Right ventricle myocardium inferior (tissue), 1 donor: ENCODE results near the gene ZNF878. TPM values are rescaled to one million over a fixed set of nuclear protein-coding genes. Genes with fewer than 3 reads are reported as not detected.
"Not testable (repeated sequence)": the region's sequence is repeated elsewhere in the genome, so short reads cannot be mapped to it uniquely, and the experiment has no call there.

ENCODE experiments used
- ATAC-seq: fragments of 200-7000 bp; cut with Tn5 transposase; one replicate; pipeline ENCODE4 v1.9.1; 2020; ENCODE audit warnings: mild to moderate bottlenecking, moderate library complexity
- DNase-seq: peaks from one replicate; pipeline ENCODE4 v3.0.0; 2021; ENCODE audit errors: missing footprints
- intact Hi-C: fragments of 100-400 bp; cut with DNase I; formaldehyde crosslinking; loops from one replicate; pipeline ENCODE4 v1.11.0; 2022
- long read RNA-seq: library from polyadenylated mRNA; unstranded; transcript quantifications from one replicate; pipeline ENCODE4 v2.0.0, GENCODE V29; 2021
- total RNA-seq: library from RNA; stranded (reverse); fragmentation: NEBNext Ultra II Directional; extraction: Animal tissue kit (Norgen Biotek cat#: 25700); gene quantifications from one replicate; pipeline ENCODE4 v1.2.1, GENCODE V29; 2021
- donor health status: DM: no; HTN: yes; CAD: no; lungs with severe emphysema.

Gene ZNF878
- total RNA-seq: 0.32 TPM
- long read RNA-seq: 0 reads

- intact Hi-C loops: loop anchor here (5.0 to 10.0 kb wide), 2 partner anchors 88 to 130 kb away; partner anchors contain the start of gene ZNF763
- peak; percentile 100 for ATAC-seq
- DNase-seq: peak; percentile 95
These were observed at the start of gene ZNF878 for GRCh38 chr19:12052497-12053169. TSS of gene ZNF878 (minus strand) at chr19:12052961. CDS start at chr19:12052801, 160 bp downstream.

GRCh38 chr19:12098040-12098439 is 45.3 kb upstream of the ZNF878 start:
- ATAC-seq (no peak), DNase-seq (no peak)
- intact Hi-C loops: no loop called here

GRCh38 chr19:12095111-12095790 is 42.5 kb upstream of the ZNF878 start:
- DNase-seq (no peak), ATAC-seq (no peak)
- intact Hi-C loops: no loop called here

GRCh38 chr19:12093777-12094176 is 41.0 kb upstream of the ZNF878 start:
- intact Hi-C loops: no loop called here
- DNase-seq: no peak
- ATAC-seq: no peak

- no peak for ATAC-seq
- no peak for DNase-seq
- intact Hi-C loops: no loop called here
These were observed 40.2 kb upstream of the ZNF878 start for GRCh38 chr19:12092956-12093355.

- ATAC-seq (peak; percentile 97), DNase-seq (peak; percentile 92)
- intact Hi-C loops: no loop called here
These were observed 39.5 kb upstream of the ZNF878 start for GRCh38 chr19:12092065-12092867.

GRCh38 chr19:12090807-12091206 is 38.0 kb upstream of the ZNF878 start:
- intact Hi-C loops: loop anchor here (2.0 kb wide), 1 partner anchor 50 kb away; the partner anchor contains the start of gene ZNF20
- DNase-seq (peak; percentile 50), ATAC-seq (no peak)

GRCh38 chr19:12085074-12085818 is 32.5 kb upstream of the ZNF878 start:
- ATAC-seq: no peak
- no peak for DNase-seq
- intact Hi-C loops: no loop called here

- DNase-seq, ATAC-seq: not testable (repeated sequence)
These were observed 30.6 kb upstream of the ZNF878 start for GRCh38 chr19:12083336-12083735.

GRCh38 chr19:12077375-12077774 is 24.6 kb upstream of the ZNF878 start:
- intact Hi-C loops: no loop called here
- DNase-seq (no peak), ATAC-seq (no peak)

More at GRCh38 chr19:12083336-12083735, 30.6 kb upstream of the ZNF878 start:
- intact Hi-C loops: not testable (repeated sequence)

- ATAC-seq, intact Hi-C loops, DNase-seq: not testable (repeated sequence)
These were observed 23.6 kb upstream of the ZNF878 start for GRCh38 chr19:12076331-12076730.

- intact Hi-C loops: no loop called here
- DNase-seq (no peak), ATAC-seq (no peak)
These were observed 22.9 kb upstream of the ZNF878 start for GRCh38 chr19:12075538-12076139.

- intact Hi-C loops: no loop called here
- ATAC-seq (peak; percentile 99), DNase-seq (peak; percentile 98)
These were observed 12.1 kb upstream of the ZNF878 start, which contains the start of gene ZNF844 for GRCh38 chr19:12064590-12065538. TSS of gene ZNF844 (plus strand) at chr19:12064731. CDS start at chr19:12064874, 143 bp downstream.

- intact Hi-C loops: loop anchor here (10.0 kb wide), 1 partner anchor 91 kb away; the partner anchor contains the start of gene ZNF763
- no peak for ATAC-seq
- DNase-seq: no peak
These were observed 3.0 kb upstream of the ZNF878 start for GRCh38 chr19:12055784-12056183.

GRCh38 chr19:12052091-12052496 is 667 bp downstream of the ZNF878 start:
- no peak for ATAC-seq
- intact Hi-C loops: loop anchor here (5.0 to 10.0 kb wide), 2 partner anchors 87 to 130 kb away; partner anchors contain the start of gene ZNF763

GRCh38 chr19:12047868-12048267 is 4.9 kb downstream of the ZNF878 start:
- intact Hi-C loops: no loop called here
- DNase-seq (no peak), ATAC-seq (no peak)

More at GRCh38 chr19:12052091-12052496, 667 bp downstream of the ZNF878 start:
- no peak for DNase-seq
